GM10847 (cell line): ENCODE measurements around the gene SLAIN2.

Experiments
- POLR2A ChIP-seq: IDR thresholded peaks from 2 replicates; pipeline ENCODE4 v1.6.1; 2011; ENCODE audit not compliant: insufficient read length; ENCODE audit errors: extremely low read depth

SLAIN2 gene

DNA sequence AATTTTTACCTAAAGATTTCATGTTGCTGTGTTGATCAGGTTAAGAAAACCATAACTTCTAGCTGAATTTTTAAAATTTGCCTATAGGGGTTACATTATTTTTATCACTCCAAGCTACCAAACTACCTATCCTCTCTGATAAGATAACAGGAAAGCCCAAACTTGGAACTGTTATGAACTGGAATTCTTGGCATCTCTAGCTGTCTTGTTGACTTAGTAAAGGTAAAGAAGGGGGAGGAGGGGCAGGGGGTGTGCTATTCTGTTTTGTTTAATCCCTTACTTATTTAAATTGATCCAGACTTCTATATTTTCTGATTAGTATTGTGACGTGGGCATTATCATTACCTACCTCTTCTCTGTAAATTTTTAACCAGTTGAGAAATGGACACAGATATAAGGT is 54.7 kb downstream of the SLAIN2 start:
- TF ChIP-seq POLR2A, result no peak

DNA sequence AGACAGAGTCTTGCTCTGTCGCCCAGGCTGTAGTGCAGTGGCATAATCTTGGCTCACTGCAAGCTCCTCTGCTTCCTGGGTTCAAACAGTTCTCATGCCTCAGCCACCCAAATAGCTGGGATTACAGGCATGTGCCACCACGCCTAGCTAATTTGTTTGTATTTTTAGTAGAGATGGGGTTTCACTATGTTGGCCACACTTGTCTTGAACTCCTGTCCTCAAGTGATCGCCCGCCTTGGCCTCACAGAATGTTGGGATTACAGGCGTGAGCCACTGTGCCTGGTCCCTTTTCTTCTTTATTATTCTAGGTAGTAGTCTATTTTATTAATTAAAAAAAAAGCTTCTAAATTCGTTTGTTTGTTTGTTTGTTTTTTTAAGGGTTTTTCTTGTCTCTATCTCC is 59.1 kb downstream of the SLAIN2 start:
- no peak for TF ChIP-seq POLR2A

DNA sequence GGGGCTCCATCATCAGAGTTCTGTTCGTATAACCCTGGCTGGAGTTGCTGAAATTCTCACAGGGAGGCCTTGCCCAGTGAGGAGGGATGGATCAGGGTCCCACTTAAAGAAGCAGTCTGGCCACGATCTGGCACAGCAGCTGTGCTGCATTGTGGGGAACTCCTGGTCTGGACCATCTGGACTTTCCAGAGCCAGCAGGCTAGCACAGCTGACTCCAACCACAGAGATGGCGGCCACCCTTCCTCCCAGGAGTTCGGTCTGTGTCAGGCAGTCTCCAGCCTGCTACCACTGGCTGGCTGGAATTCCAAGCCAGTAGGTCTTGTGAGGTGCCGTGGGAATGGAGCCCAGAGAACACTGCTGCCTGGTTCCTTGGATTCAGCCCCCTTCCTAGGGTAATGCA is 62.0 kb downstream of the SLAIN2 start:
- TF ChIP-seq POLR2A, result no peak

DNA sequence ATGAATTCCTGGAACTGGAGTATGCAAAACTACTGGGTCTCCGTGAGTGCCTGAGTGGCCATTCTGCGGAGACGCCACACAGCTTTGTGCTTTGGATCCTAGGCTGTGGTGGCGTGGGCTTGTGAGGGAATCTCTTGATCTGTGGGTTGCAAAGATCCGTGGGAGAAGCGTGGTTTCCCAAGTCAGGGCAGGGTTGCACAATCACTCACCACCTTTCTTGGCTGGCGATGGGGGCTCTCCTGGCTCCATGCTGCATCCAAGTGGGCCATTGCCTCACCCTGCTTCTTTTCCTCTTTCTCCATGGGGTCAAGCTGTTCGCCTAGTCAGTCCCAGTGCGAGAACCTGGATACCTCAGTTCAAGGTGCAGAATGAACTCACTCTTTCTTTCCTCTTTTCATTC is 62.5 kb downstream of the SLAIN2 start:
- TF ChIP-seq POLR2A, result no peak

DNA sequence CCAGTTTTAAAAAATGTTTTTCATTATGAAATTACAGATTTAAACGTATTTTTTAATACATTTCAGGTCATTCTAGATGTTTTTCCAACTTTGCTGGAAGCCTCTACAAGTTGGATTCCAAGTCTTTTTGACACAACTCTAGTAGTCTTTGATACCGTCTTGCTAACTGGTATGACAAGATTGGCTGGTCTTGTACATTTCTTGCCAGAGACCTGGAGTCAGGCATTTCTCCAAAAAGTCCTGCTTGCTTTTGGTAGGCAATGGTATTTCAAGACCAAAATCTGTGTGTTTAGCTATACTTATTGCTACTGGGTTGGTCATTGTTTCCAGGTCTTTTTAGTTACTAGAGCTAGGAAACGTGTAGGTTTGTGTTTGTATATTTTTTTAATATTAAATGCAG is 64.6 kb downstream of the SLAIN2 start:
- no peak for TF ChIP-seq POLR2A

DNA sequence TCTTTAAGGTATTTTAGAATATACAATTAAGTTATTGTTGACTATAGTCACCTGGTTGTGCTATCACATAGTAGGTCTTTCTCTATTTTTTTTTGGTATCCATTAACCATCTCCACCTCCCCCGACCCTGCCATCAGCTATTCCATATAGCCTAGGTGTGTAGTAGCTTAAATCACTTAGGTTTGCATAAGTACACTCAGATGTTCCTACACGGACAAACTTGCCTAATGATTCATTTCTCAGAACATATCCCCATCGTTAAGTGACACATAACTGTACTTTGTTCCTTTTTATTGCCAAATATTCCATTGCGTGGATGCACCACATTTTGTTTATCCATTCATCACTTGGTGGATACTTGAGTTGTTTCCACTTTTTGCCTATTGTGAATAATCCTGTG is 67.9 kb downstream of the SLAIN2 start:
- no peak for TF ChIP-seq POLR2A

DNA sequence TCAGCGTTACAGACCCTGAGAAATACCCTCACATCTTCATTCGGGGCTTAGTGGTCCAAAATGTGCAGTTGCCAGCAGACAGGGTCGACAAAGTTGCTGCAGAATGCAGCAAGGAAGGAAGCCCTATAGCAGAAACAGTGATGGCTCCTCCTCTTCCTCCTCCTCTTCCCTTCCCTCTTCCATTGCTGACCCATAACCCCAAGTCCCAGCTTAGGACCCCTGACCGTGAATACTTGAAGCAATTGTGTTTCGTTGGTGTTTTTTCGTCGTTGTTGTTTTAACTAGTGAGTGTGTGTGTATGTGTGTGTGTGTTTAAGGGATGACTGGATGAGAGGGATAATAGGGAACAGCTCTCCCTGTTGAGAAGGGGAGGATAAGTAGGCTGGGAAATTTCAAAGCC is 69.5 kb downstream of the SLAIN2 start:
- no peak for TF ChIP-seq POLR2A

DNA sequence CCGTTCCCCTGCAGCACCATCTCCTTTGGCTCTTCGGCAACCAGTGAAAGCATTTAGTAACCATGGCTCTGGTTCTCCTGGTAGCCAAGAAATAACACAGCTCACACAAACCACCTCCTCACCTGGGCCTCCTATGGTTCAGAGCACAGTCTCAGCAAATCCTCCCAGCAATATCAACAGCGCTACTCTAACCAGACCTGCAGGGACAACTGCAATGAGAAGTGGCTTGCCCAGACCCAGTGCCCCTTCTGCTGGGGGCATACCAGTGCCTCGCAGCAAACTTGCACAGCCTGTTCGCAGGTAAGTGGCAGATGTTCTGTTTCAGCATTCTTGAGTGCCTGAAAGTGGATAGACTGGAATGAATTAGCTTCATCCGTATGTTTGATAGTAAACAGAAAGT is 78.8 kb downstream of the SLAIN2 start:
- no peak for TF ChIP-seq POLR2A

DNA sequence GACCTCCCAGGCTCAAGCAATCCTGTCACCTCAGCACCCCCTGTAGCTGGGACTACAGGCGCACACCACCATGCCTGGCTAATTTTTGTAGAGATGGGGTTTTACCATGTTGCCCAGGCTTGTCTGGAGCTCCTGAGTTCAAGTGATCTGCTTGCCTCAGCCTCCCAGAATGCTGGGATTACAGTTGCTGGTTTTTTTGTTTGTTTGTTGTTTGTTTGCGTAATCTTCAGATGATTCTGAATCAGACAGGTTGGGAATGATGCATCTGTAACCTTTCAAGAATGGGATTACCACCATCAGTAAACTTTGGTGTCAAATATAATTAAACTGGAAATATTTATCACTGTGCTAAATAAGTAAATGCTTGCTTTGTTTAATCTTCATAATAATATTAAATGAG is 79.8 kb downstream of the SLAIN2 start:
- no peak for TF ChIP-seq POLR2A

DNA sequence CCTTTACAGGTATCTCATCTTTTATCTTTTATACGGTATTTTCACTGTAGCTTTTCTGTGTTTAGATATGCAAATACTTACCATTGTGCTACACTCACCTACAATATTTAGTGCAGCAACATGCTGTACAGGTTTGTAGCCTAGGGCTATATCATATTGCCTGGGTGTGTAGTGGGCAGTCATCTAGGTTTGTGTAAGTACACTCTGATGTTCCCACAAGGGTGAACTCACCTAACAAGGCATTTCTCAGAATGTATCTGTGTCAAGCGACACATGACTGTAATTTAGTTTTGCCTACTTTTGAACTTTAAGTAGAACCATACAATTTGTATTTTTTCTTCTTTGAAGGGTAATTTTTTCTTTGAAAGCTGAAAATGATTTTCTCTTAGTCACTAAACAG is 87.6 kb downstream of the SLAIN2 start:
- TF ChIP-seq POLR2A, result no peak

DNA sequence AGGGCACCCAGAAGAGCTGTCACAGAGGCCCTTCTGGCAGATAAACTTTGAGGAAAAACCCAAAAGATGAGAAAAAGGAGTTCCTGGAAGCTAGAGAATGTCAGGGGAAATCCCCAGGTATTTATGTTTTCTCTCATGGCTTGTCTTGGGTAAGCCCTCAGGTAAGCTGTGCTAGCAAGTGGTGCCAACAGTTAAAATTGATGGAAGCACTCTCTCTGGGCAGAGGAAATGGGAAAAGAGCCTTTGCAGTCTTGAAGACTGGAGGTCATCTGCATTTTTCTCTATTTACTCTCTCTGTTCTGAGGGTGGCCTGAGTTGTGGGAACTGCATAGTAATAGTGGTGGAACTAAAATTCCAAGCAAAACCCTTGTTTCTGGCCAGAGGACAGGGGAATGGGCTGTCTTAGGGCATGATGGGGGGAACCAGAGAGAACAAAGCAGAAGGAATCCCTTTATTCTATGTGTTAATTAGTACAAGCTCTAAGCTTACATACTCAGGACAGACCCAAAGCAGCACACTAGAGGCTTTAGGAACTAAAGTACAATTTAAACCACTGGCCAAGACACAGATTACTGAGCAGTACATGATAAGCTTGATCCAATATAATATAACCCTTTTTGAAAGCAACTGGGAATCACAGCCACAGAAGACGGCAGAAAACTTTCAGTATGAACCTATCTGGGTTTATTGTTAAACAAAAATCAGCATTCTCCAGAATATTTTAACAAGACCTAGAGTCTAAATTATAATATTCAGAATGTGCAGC is 88.6 kb downstream of the SLAIN2 start:
- no peak for TF ChIP-seq POLR2A

DNA sequence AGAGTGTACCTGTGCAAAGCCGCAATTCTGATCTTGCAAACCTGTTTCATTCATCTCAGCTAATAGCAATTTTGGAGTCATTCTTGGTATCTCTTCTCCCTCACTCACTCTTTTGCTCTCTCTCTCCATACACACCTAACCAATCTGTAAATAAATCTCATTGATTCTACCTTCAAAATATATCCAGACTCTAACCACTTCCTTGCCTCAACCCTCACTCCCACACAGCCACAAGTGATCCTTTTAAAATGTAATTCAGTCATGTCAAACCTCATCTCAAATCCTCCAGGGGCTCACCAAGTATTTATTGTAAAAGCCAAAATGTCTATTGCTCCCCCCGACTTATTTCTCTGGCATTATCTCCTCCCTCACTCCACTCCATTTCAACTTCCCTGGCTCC is 90.1 kb downstream of the SLAIN2 start:
- no peak for TF ChIP-seq POLR2A

DNA sequence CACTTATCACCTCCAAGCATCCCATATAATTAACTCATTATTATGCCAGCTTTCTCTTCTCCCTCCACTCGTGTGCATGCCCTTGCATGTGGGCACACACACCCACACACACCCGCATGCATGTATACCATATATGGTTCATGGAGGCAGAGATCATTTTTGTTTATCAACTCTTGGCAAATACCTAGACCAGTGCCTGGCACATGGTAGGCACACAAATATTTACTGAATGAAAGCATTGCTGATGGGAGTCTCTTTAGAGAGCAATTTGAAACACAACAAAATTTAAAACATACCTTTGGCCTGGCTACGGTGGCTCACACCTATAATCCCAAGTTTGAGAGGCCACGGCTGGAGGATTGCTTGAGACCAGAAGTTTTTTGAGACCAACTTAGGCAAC is 90.7 kb downstream of the SLAIN2 start:
- no peak for TF ChIP-seq POLR2A

DNA sequence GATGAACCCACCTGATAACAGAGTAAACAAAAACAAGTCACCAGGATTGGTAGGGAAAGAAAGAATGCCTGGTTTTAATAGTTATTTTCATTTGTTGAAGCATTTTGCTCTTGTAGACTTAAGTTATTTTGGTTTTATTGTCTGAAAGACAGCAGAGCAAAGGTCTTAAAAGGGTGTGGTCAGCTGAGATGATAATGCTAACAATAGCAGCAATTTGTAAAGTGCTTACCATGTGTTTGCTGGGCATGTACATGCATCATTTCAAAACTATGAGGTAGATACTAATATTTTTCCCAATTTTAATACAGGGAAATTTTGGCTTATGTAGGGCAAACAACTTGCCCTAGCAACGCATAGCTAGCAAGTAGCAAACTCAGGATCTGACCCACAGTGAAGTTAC is 95.0 kb downstream of the SLAIN2 start:
- no peak for TF ChIP-seq POLR2A

DNA sequence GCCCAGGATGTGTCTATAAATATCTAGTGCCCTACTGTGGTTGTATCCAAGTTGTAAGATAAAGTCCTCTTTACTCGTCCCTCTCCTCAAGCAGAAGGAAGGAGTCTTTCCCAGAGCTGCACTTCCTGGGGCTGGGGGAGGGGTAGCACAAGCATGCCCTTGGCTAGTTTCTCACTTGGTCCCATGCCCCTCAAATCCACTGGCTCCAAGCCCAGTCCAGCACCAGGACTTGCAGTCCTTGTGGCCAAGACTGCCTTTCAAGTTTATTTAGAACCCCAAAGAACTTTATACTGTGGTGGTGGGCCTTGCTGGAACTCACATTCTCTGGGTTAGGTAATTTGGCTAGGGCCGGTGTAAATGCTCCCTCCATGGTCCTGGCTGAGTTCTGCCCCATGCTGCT is 98.7 kb downstream of the SLAIN2 start:
- TF ChIP-seq POLR2A, result no peak

DNA sequence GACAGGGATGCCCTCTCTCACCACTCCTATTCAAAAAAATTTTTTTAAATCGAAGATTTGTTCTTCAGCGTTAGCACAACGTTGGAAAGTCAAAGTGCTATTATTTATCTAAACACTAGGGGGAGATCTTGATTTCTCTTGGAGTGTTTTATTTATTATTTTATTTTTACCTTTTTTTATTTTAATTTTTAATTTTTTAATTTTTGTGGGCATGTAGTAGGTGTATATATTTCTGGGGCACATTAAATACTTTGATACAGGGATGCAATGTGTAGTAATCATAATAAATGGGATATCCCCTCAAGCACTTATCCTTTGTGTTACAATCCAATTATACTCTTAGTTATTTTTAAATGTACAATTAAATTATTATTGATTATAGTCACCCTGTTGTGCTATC is 104.4 kb downstream of the SLAIN2 start:
- no peak for TF ChIP-seq POLR2A

DNA sequence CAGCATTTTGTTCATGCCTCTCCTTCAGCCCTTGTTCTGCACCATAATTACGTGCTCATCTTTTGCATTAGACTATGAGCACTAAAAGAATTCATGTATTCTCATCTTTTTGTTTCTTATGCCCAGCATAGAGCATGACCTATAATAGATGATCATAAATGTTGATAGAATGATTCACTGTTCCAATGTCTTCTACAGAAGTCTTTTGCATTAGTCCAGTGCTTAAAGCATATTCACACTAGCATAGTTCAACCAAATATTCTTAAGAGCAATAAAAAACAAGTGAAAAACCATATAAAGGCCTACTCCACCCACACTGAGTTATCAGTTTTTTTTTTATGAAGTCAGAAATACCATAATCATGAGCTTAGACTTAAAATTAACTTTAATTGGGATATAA is 105.3 kb downstream of the SLAIN2 start:
- no peak for TF ChIP-seq POLR2A
